Panc1 (cell line): ENCODE results near the gene CHCHD3. TPM values are rescaled to one million over a fixed set of nuclear protein-coding genes. Genes with fewer than 3 reads are reported as not detected.

Source experiments
- ATAC-seq: fragments of 200-7000 bp; cut with Tn5 transposase; 2 replicates; pipeline ENCODE4 v1.9.1; 2020; ENCODE audit warnings: mild to moderate bottlenecking, moderate library complexity
- BruUV-seq: library from RNA; stranded (reverse); fragments of 400-500 nt; replicated peaks from 2 replicates; lab custom pipeline; 2021; lab: Mats Ljungman, UMichigan
- CTCF ChIA-PET: fragments of 300-600 bp; sonication (Branson Sonifier 250); formaldehyde crosslinking; loops from one replicate; lab custom pipeline; 2022; ENCODE audit warnings: antibody characterized with exemption; lab: Charles Lee
- POLR2A ChIA-PET: fragments of 300-600 bp; sonication (Branson Sonifier 250); formaldehyde crosslinking; loops from one replicate; lab custom pipeline; 2022; ENCODE audit warnings: antibody characterized with exemption; lab: Charles Lee
- DNase-seq: peaks from one replicate; pipeline ENCODE4 v3.0.0-alpha.2; 2010; ENCODE audit warnings: low read depth, low spot score
- H3K27ac ChIP-seq: 2 replicates; pipeline ENCODE4 v1.5.1; 2011; ENCODE audit warnings: mild to moderate bottlenecking, low read length, inconsistent platforms
- H3K27me3 ChIP-seq: fragments of 200-500 bp; sonication (Bioruptor generic); 2 replicates; pipeline ENCODE4 v1.6.0; 2014; ENCODE audit warnings: low read length, inconsistent platforms; ENCODE audit not compliant: control insufficient read depth, insufficient read depth
- H3K36me3 ChIP-seq: fragments of 200-500 bp; sonication (Bioruptor generic); 2 replicates; pipeline ENCODE4 v1.5.1; 2014; ENCODE audit warnings: inconsistent platforms, mild to moderate bottlenecking, low read length, moderate library complexity; ENCODE audit not compliant: control insufficient read depth, insufficient read depth
- H3K4me1 ChIP-seq: 2 replicates; pipeline ENCODE4 v1.5.1; 2011; ENCODE audit warnings: inconsistent platforms, mild to moderate bottlenecking, low read length, moderate library complexity; ENCODE audit not compliant: control insufficient read depth, insufficient read depth
- H3K4me3 ChIP-seq, 2 experiments: 2 replicates each; pipeline ENCODE4 v1.5.1; 2011 to 2012; ENCODE audit warnings: low read depth in 2 of 2, low read length in 2 of 2, mild to moderate bottlenecking in 2 of 2, inconsistent platforms in 1 of 2, moderate library complexity in 1 of 2
- H3K9me3 ChIP-seq: fragments of 200-500 bp; sonication (Bioruptor generic); 2 replicates; pipeline ENCODE4 v1.5.1; 2014; ENCODE audit warnings: low read depth, mild to moderate bottlenecking, inconsistent platforms, low read length, moderate library complexity; ENCODE audit not compliant: control insufficient read depth, insufficient read depth
- CTCF ChIP-seq: fragments of 450-650 bp; IDR thresholded peaks from 2 replicates; pipeline ENCODE4 v1.5.1; 2017; ENCODE audit warnings: mild to moderate bottlenecking
- POLR2AphosphoS5 ChIP-seq: IDR thresholded peaks from 2 replicates; pipeline ENCODE4 v1.6.1; 2012; ENCODE audit warnings: mild to moderate bottlenecking, low read depth, low read length, moderate library complexity
- REST ChIP-seq, 2 experiments: IDR thresholded peaks; 2 replicates each; pipeline ENCODE4 v1.6.1; 2011 to 2012; ENCODE audit warnings: low read depth in 2 of 2, control low read depth in 1 of 2, low read length in 1 of 2, mild to moderate bottlenecking in 1 of 2, moderate library complexity in 1 of 2; ENCODE audit not compliant: insufficient read depth in 1 of 2
- SIN3A ChIP-seq: IDR thresholded peaks from 2 replicates; pipeline ENCODE4 v1.6.1; 2012; ENCODE audit warnings: low read depth, mild to moderate bottlenecking, low read length, moderate library complexity, borderline replicate concordance; ENCODE audit not compliant: insufficient read depth
- TCF7L2 ChIP-seq: IDR thresholded peaks from 2 replicates; pipeline ENCODE4 v1.6.1; 2011; ENCODE audit warnings: mild to moderate bottlenecking, low read depth, low read length, inconsistent platforms
- in situ Hi-C: cut with HindIII; loops from 2 replicates; pipeline ENCODE4 v1.10.0; 2016; ENCODE audit warnings: low sequenced_read_pairs, low pct_unique_long_range_greater_than_20kb
- intact Hi-C: fragments of 100-400 bp; cut with micrococcal nuclease; formaldehyde crosslinking; loops from one replicate; pipeline ENCODE4 v1.10.0; 2022; ENCODE audit not compliant: unreplicated experiment
- total RNA-seq: library from RNA; stranded (reverse); gene quantifications from one replicate; pipeline ENCODE4 v1.2.1, GENCODE V29; 2021; ENCODE audit not compliant: unreplicated experiment

CHCHD3 gene
- total RNA-seq, 1 experiment from 2014 or later, result 109 TPM

- no peak overlapping the region for H3K4me3 ChIP-seq
- ChIA-PET CTCF (no interaction called here), POLR2A (no interaction called here)
- TF ChIP-seq POLR2AphosphoS5, result no peak
- no peak for TF ChIP-seq TCF7L2
- no peak overlapping the region for H3K27ac ChIP-seq
- intact Hi-C loops, result no loop called here
- DNase-seq (no peak), ATAC-seq (no peak)
- in situ Hi-C loops, result no loop called here
- H3K36me3 ChIP-seq, result no peaks in the 10 kb centered on the region
- H3K9me3 ChIP-seq, result no peaks in the 10 kb centered on the region
- H3K27me3 ChIP-seq, result no peaks in the 10 kb centered on the region
- no peaks in the 10 kb centered on the region for H3K4me1 ChIP-seq
- BruUV-seq, result no TSS peak
Measured at GRCh38 chr7:132854238-132854637, 227.7 kb downstream of the CHCHD3 start.

GRCh38 chr7:132847376-132847775 is 234.5 kb downstream of the CHCHD3 start:
- intact Hi-C loops (no loop called here), in situ Hi-C loops (no loop called here)
- Histone ChIP-seq H3K4me1 (no peaks in the 10 kb centered on the region), H3K9me3 (no peaks in the 10 kb centered on the region), H3K27ac (no peak overlapping the region), H3K27me3 (no peaks in the 10 kb centered on the region), H3K36me3 (no peaks in the 10 kb centered on the region), H3K4me3 (no peak overlapping the region)
- CTCF ChIA-PET, result no interaction called here
- TF ChIP-seq REST (IDR thresholded peaks at IDR 0.05; ENCODE audit: insufficient read depth in 1 of 2, low read depth in 2 of 2, low read length in 1 of 2) (no peak), SIN3A (no peak), CTCF (no peak), POLR2AphosphoS5 (no peak), TCF7L2 (no peak)
- POLR2A ChIA-PET, result no interaction called here
- no peak for DNase-seq
- ATAC-seq, result no peak
- no TSS peak for BruUV-seq

GRCh38 chr7:132846086-132846485 is 235.8 kb downstream of the CHCHD3 start:
- DNase-seq, result no peak
- Histone ChIP-seq H3K9me3 (no peaks in the 10 kb centered on the region), H3K4me1 (no peaks in the 10 kb centered on the region), H3K27ac (no peak overlapping the region), H3K36me3 (no peaks in the 10 kb centered on the region), H3K27me3 (no peaks in the 10 kb centered on the region), H3K4me3 (no peak overlapping the region)
- in situ Hi-C loops (no loop called here), intact Hi-C loops (no loop called here)
- ChIA-PET POLR2A (no interaction called here), CTCF (no interaction called here)
- no TSS peak for BruUV-seq
- no peak for ATAC-seq
- no peak for TF ChIP-seq TCF7L2
- no peak for TF ChIP-seq REST (IDR thresholded peaks at IDR 0.05; ENCODE audit: insufficient read depth in 1 of 2, low read depth in 2 of 2, low read length in 1 of 2)
- TF ChIP-seq POLR2AphosphoS5, result no peak
- no peak for TF ChIP-seq CTCF
- TF ChIP-seq SIN3A, result no peak
